Endometrium (tissue), 2 donors: ENCODE measurements around the gene GLIPR2.
"Not testable (repeated sequence)": the region's sequence is repeated elsewhere in the genome, so short reads cannot be mapped to it uniquely, and the experiment has no call there.

ENCODE experiments used
- FAIRE-seq: peaks from 2 replicates; lab custom pipeline; 2012; peaks lifted over from hg19 to GRCh38; lab: Jason Lieb, UNC
- donor health status: control.
- donor health status: control.

GLIPR2 gene

DNA sequence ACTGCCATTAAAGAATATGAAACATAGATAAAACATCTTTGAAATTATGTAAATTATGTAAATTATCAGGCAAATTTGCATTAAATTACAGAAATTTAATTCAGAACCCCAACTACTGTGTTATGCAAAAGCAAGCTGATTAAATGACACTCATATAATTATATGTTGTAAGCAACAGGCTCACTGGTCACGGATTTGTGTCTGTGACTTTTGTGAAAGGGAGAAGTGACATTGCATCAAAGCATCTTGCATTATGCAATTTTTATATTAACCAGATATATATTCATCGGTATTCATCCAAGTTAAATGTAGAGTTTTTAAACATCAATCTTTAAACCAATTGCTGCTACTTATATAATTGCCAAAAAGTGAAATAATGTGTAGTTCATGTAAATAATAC lies 13.0 kb upstream of the GLIPR2 start:
- FAIRE-seq, result no peak

- FAIRE-seq, result no peak
Observed at GRCh38 chr9:36125062-36125855, 11.3 kb upstream of the GLIPR2 start.

GRCh38 chr9:36126016-36126730 lies 10.4 kb upstream of the GLIPR2 start:
- no peak for FAIRE-seq

DNA sequence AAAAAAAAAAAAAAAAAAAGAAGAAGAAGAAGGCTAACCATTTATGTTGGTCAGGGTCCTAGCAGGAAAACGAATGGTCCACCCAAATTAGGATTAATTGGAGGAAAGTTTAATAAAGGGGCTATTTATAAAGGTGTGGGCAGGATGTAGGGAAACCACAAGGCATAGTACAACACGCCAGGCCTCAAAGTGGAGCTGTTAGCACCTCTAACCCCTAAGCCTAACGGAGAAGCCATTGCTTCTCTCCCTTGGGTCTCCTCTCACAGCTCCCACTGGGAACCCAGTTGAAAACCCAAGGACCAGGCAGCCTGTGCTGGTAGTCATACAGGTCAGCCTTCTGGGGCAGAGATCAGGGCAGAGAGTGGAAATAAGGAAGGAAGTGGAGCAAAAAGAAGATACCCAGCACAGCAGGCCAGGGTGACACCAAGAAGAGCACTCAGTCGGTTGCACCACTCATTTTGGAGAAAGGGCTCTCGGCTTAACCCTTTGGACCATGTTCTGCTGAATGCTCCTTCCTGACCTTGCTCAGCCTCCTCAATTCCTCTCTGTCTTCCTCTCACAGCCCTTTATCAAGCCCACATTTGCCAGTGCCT lies 8.8 kb upstream of the GLIPR2 start:
- FAIRE-seq, result no peak

DNA sequence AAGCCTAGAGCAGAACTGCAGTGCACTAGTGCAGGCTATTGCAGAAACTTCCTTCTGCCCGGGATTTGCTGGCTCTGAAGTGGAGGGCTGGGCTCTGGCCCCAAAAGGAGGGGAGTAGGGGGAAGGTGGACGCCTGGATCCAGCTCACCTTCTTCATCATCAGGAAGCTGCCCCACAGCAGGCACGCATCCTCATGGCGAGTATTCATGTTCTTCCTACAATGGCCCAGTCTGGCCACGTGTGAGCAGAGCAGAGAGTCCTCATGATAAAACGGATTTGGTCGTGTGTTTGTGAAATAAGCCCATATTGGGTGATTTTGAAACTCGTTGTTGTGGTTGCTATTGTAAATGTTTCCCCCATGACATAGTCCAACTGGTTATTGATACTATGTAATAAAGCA lies 8.2 kb upstream of the GLIPR2 start:
- FAIRE-seq, result no peak

DNA sequence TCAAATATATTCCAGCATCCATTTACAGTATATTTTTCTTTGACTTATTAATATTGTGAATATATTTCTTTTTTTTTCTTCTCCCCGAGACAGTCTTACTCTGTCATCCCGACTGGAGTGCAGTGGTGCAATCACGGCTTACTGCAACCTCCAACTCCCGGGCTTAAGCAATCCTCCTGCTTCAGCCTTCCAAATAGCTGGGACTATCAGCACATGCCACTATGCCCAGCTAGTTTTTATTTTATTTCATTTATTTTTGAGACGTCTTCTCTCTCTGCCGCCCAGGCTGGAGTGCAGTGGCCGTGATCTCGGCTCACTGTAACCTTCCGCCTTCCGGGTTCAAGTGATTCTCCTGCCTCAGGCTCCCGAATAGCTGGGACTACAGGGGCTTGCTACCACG lies 7.4 kb upstream of the GLIPR2 start:
- no peak for FAIRE-seq

DNA sequence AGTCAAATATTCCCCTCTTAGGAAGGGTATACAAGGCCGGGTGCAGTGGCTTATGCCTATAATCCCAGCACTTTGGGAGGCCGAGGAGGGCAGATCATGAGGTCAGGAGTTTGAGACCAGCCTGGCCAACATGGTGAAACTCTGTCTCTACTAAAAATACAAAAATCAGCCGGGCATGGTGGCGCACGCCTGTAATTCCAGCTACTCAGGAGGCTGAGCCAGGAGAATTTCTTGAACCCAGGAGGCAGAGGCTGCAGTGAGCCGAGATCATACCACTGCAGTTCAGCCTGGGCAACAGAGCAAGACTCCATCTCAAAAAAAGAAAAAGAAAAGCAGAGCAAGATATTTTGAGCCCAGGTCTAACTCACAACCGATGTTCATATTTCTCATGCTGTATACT lies 4.9 kb upstream of the GLIPR2 start:
- not testable (repeated sequence) for FAIRE-seq

- no peak for FAIRE-seq
Observed at GRCh38 chr9:36132086-36132485, 4.4 kb upstream of the GLIPR2 start.

- FAIRE-seq, result no peak
Observed at GRCh38 chr9:36134761-36135505, 1.6 kb upstream of the GLIPR2 start.

GRCh38 chr9:36135741-36136271 lies 727 bp upstream of the GLIPR2 start:
- no peak for FAIRE-seq

DNA sequence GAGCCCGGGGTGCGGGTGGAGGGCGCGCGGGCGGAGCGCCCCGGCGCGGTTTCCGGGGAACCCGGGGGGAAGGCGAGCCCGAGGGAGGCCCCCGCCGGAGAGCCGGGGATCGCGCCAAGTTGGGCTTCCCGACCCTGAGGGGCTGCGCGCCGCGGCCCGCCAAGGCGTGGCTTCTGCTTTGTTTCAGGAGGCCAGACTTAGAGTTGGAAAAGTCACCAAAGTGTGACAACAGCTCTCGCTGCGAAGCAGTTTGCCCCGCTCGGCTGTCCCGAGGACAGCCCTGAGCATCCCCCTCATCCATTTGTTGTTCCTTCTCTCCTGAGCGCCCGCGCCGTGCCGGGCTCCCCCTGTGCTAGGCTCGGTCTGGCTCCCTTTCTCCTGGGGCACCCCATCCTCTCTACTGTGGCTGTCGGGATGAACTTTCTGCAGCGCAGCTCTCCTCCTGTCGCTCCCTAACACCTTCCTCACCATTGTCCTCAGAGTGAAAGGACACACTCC lies 410 bp downstream of the GLIPR2 start:
- no peak for FAIRE-seq

DNA sequence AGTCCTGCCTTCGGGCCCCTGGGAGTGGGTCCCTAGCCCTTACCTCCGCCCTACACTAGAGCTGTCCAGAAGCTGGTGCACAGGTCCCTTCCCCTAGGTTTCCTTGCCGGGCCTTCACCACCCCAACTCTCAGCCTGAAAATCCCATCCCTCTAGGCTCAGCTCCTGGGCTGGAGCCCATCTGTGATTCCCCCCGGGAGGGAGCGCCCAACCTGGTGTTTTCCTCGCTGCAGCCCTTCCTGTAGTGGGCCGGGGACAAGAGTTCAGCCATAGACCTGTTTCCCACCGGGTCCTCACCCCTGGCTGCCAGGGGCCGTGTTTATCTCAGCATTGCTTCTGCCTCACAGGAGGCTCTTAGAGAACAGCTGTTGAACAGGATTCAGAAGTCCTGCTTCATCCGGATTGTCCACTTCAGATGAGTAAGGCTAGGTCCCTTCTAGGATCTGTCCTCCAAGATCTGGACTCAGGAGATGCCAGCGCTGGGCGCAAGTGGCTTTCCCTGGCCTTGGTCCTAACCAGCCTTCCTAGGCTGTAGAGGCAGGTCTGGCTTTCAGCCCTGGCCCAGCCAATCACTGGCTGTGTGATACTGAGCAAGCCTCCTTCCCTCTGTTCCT lies 965 bp downstream of the GLIPR2 start:
- FAIRE-seq, result no peak

DNA sequence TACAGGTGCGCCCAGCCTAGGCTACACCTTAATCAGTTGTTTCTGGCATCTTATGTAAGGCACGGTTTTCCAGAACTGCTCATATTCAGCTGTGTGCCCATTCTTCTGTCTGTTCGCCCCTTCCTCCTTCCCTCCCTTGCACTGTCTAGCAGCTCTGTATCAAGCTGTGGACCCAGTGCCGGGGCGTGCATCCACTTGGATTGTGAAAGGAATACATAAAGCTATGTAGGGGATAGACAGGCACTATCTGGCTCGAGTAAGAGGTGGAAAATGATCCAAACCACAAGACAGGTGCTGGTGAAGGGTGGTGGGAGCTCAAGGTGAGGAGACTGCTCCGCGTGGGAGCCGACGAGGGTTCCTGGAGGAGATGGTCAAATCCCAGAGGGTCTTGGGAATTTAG lies 2.0 kb downstream of the GLIPR2 start:
- FAIRE-seq, result no peak

- no peak for FAIRE-seq
Observed at GRCh38 chr9:36138901-36139300, 2.4 kb downstream of the GLIPR2 start.

- no peak for FAIRE-seq
Observed at GRCh38 chr9:36140086-36141084, 3.9 kb downstream of the GLIPR2 start.

DNA sequence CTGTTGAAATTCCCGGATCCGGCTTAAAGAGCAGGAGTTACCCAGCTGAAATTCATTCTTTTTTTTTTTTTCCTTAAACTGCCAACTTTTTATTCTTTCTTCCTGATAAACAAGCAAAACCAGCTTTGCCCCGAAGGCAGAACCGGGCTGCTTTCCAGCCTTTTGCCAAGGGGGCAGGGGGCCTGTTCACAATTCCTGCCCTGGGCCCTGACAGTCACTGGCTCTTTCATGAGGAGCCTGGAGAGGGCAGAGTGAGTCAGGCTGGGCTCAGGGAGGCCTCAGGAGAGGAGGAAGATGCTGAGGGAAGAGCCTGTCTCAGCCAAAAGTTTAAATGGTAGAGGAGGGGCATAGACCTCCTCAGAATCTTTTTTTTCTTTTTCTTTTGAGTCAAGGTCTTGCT lies 4.8 kb downstream of the GLIPR2 start:
- FAIRE-seq, result no peak

GRCh38 chr9:36141761-36142160 lies 5.2 kb downstream of the GLIPR2 start:
- no peak for FAIRE-seq

DNA sequence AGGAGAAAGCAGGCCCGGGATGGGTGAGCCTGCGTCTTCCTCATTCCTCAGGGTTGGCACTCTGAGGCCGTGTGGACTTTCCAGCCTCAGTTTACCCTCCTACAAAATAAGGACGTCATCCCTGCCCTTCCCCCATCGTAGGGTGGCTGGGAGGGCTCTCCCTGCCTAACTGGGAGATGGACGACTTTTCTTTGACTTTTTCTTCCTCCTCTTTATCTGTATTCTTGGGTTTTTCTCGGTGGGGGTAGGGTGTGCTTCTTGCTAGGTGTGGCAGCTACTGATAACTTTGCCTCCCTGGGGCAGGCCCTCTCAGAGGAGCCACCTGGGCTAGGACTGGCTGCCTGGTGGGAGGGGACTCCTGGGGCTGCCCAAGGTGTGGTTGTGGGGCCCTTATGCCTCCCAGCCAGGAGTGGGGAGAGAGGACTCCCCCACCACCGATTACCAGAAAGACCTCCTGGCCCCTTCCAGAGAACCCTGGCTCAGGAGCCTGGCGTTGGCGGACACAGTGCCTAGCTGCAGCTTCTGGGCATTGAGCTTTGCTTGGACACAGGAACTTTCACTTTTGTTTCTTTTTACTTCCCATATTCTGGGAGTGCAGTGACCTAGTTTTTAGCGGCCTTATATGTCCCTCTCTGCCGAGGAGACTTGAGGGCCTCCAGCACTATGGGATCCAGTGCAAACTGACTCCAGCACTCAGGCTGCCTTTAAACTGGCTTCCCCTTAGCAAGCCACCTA lies 6.1 kb downstream of the GLIPR2 start:
- FAIRE-seq, result no peak

GRCh38 chr9:36143245-36143641 lies 6.7 kb downstream of the GLIPR2 start:
- no peak for FAIRE-seq
